HG02884 (cell line): ENCODE measurements around the gene VDR.

Experiments used
- ATAC-seq: cut with Tn5 transposase; IDR thresholded peaks from one replicate; pipeline ENCODE4 v1.9.1; 2021; ENCODE audit warnings: mild to moderate bottlenecking, moderate library complexity; ENCODE audit not compliant: unreplicated experiment

VDR gene

GRCh38 chr12:47875746-47876439, 28.9 kb downstream of the VDR start:
- ATAC-seq: no peak

DNA sequence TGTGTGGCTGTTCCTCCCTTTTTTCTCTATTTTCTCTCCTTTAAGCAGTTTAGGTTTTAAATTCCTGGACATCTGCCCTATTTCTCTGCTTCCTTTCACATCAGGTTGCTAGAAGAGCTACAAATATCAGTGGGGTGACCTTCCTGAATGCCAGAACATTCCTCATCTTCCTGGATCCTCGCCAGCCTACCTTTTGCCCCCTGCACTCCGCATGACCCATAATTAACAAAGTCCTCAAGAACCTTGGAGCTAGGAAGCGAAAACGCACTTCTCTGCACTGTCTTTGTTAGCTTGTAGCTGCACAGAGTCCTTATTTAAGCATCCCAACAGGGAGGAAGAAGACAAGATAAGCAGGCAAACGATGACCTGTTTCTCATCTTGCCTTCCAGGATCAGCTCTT, 30.5 kb downstream of the VDR start:
- ATAC-seq: no peak

- ATAC-seq: no peak
Measured at GRCh38 chr12:47870175-47870781, 34.5 kb downstream of the VDR start.

DNA sequence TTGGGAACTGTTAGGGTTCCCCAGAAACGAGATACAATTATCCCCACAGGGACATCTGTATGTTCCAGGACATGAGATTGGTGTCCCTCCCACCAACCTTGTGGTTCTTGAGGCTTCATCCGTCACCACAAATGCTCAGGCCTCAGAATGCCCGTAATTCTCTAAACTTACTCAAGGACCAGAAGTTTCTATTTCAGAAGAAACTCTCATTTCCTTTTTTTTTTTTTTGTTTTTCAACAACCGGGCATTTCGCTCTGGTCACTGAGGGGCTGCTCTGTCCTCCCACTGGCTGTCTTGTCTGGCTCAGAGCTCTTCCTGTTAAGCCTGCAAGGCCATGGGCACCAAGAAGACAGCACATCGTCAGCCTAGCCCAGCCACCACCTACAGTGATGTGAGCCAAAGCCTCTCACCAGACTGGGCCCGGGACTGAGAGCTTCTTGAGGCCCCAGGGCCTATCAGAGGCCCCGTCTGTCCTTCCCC, 36.2 kb downstream of the VDR start:
- ATAC-seq: peak; percentile 75

DNA sequence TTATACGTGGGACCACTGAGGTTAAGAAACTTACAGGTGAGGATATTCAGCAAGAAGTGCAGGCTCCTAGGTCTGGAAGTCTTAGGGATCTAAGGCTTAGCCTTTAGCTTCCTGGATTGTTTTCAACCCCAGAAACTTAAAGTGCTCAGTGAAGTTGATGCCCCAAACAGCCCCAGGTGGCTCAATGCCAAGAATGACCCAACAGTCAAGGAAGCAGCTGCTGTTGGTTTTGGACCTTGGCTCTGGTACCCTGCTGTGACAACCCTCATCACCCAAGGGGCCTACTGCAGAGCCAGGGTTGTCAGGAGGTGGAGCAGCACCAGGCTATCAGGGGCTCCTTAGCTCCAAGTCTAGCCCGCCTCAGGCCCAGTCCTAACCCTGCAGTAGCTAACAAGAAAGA, 36.8 kb downstream of the VDR start:
- ATAC-seq: peak; percentile 2

GRCh38 chr12:47867495-47867941, 37.3 kb downstream of the VDR start:
- no peak for ATAC-seq

DNA sequence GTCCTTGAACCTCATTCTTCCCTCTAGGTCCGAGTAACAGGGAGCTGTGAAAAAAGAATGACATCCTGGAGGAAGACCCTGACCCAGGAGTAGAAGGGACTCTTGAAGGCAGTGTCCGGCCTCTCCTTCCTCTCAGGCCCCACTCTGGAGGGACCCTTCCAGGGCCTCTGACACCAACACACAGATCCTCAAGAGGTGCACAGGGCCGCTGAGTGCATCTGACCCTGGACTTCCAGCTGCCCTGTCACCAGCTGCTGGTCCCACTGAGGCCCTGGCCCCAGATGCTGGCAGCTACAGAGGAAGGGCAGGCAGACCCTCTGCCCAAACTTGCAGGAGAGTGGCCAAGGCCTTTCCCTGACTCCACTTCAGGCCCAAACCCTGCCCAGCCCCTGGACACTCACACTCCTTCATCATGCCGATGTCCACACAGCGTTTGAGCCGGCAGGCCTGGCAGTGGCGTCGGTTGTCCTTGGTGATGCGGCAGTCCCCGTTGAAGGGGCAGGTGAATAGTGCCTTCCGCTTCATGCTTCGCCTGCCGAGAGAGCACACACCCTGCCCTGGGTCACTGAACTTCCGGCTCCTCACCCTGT, 40.1 kb downstream of the VDR start:
- ATAC-seq: no peak

- no peak for ATAC-seq
Measured at GRCh38 chr12:47863985-47864384, 40.8 kb downstream of the VDR start.

- ATAC-seq: no peak
Measured at GRCh38 chr12:47863467-47863866, 41.3 kb downstream of the VDR start.

- no peak for ATAC-seq
Measured at GRCh38 chr12:47862881-47863280, 41.9 kb downstream of the VDR start.

GRCh38 chr12:47862167-47862750, 42.5 kb downstream of the VDR start:
- no peak for ATAC-seq

DNA sequence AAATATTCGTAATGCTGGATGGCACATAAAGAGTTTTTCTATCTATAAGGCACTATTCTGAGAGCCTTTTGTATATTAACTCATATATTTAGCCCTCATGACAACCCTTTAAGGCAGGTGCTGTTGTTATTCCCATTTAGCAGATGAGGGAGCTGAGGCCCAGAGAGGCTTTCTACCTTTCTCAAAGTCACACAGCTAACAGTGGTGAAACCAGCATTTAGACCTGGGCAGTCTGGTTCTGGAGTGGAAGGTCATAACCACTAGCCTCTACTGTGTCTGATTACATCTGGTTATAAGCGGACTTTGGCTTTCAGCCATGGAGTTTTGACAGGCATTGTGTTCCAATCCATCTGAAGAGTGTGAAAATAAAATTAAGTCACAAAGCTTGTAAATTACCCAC, 43.9 kb downstream of the VDR start:
- no peak for ATAC-seq

DNA sequence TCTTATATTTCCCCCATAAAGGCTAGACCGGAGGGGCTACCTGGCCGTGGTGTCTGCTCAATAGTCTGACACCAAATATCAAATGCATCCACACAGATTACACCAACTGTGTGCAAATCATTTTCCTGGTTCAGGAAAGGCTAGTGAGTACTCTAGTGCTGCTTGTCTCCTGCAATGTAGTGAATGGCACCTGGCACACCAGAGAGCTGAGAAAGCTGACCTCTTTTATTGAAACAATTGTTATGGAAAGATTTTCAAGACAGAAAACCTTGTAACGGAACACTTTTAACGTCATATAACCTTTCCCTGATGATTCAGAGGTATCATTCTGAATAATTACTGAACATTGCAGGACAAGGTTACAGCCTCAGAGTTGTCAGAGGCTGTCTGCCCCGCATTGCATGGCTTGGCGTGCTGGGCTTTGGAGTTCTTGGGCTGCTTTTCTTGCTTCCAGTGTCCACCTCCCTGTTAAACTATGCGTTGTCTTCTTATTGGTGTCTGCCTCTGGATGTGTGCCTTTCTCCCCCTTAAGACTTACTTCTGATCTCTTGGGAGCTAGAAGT, 44.4 kb downstream of the VDR start:
- ATAC-seq: no peak

DNA sequence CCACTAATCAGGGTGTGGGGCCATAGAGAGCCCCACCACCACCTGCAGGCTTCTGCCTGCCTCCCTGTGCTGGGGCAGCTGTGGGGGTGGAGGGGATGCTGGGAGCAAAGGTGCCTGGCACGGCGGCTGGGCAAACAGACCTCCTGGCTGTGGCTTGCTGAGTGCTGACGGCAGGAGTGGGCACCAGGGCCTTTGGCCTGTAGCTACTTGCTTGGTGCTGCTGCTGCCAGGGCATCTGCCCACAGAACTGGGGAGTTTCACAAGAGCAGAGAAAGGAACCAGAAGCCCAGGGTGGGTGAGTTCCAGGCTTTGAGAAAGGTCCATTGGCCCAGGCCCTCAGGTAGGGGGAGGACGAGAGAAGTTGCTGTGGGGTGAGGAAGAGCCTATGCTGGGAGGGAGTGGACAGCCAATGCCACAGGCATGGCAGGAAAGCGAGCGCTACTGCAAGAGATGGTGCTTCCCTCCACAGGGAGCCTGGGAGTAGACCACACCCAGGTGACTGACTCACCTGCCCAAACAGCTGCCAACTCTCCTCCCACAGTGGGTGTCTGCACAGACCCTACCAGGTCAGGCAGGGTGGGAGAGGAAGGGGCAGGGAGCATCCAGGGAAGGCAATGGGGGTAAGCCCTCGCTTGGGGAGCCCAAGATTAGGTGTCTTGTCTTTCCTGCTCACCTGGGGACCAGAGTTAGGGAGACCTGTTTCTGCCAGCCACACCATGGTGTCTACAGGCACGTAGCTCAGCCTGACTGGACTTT, 46.1 kb downstream of the VDR start:
- ATAC-seq: no peak

DNA sequence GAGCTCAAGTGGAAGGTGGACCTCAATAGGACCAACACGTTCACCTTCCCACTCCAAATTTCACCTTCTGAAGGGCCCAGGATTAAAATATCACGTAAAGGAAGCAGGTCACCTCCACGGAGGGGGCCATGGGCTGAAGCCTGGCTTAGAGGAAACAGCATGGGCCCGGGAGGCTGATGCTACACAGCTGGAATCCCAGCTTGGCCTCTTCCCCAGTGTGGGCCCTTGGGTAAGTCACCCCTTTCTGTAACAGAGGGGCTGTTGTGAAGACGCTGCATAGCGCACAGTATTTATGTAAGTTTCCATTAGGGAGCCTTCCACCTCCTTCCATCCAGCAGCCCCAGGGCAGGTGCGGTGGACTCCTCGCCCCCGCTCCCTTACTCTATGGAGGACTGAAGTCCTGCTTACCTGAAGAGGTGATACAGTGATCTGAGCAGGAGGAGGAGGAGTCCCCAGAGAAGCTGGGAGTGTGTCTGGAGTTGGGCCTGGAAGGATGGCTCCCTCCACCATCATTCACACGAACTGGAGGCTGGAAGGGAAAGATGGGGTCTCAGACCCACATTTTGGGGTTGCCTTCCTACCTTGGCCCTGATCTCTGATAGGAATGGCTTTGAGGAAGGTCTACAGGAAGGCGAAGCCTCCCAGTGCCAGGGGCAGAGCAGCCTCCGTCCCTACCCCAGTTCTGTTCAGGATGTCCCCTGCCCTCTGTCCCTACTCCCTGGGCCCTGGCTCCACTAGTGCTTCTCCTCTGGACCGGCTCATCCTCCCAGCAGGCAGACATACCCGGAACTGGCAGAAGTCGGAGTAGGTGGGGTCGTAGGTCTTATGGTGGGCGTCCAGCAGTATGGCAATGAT, 47.8 kb downstream of the VDR start:
- ATAC-seq: no peak

GRCh38 chr12:47856094-47856493, 48.7 kb downstream of the VDR start:
- ATAC-seq: no peak

GRCh38 chr12:47855502-47855901, 49.3 kb downstream of the VDR start:
- no peak for ATAC-seq

- no peak for ATAC-seq
Measured at GRCh38 chr12:47854531-47854930, 50.3 kb downstream of the VDR start.

DNA sequence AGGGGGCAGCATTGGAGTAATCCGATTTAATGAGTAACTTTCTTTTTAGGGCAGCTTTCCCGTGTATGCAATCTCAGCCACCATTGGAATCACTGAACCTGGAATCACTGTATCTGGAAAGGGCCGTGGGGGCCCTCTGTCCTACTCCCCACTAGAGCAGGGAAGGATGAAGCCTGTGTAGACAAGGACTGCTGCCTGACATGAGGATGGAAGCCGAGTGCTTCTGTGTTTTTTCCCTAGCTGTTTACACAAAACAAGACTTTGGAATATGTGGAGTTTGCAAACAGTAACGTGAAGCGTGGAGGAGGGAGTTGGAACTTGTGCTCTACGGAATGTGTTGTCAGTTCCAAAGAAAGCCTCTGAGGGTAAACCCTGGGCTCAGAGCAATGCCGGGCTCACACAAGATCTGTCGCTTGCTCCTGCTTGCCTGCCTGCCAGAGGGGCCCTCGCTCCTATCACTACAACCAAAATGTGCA, 52.7 kb downstream of the VDR start:
- ATAC-seq: no peak
